GM23248 (cell line): ENCODE results near the gene MOB2.

Source experiments
- EZH2 ChIP-seq: fragments of 200-600 bp; sonication (generic); IDR thresholded peaks from 2 replicates; pipeline ENCODE4 v1.6.1; 2018; ENCODE audit warnings: antibody characterized with exemption, mild to moderate bottlenecking; ENCODE audit not compliant: insufficient read depth, poor library complexity, severe bottlenecking
- EZH2phosphoT487 ChIP-seq: fragments of 200-600 bp; sonication (generic); IDR thresholded peaks from 2 replicates; pipeline ENCODE4 v1.6.1; 2018; ENCODE audit warnings: antibody characterized with exemption, moderate library complexity, mild to moderate bottlenecking, low read depth; ENCODE audit not compliant: insufficient read depth

DNA sequence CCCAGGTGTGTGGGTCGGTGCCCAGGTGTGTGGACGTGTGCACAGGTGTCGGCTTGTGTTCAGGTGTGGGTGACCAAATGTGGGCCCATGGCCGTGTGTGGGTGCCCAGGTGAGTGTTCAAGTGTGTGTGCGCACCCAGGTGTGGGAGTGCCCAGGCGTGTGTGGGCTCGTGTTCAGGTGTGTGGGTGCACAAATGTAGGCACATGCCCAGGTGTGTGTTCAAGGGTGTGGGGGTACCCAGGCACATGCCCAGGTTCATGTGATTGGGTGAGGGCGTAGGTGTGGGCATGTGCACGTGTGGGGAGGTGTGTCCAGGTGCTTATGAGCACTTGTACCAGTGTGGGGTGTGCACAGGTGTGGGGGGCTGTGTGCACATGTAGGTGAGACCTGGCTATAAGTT lies 42.8 kb downstream of the MOB2 start:
- TF ChIP-seq EZH2phosphoT487 (no peak), EZH2 (no peak)
